Liver (tissue), 3 donors: Measurements from ENCODE around the gene OR7C2.

Experiments
- EGR1 ChIP-seq, 2 donors: IDR thresholded peaks; 2 replicates each; pipeline ENCODE4 v1.6.1; 2016 to 2018; ENCODE audit warnings: antibody characterized with exemption in 2 of 2, low read depth in 2 of 2
- GABPA ChIP-seq, 2 donors: IDR thresholded peaks in 1 of 2; conservative IDR thresholded peaks in 1 of 2; 2 replicates each; pipeline ENCODE4 v1.6.1; 2016; ENCODE audit warnings: antibody characterized with exemption in 2 of 2, mild to moderate bottlenecking in 1 of 2, moderate library complexity in 1 of 2
- JUND ChIP-seq, 2 donors: IDR thresholded peaks; 2 replicates each; pipeline ENCODE4 v1.6.1; 2016; ENCODE audit warnings: antibody characterized with exemption in 2 of 2
- RAD21 ChIP-seq, 2 donors: IDR thresholded peaks; 2 replicates each; pipeline ENCODE4 v1.6.1; 2016; ENCODE audit warnings: antibody characterized with exemption in 2 of 2, mild to moderate bottlenecking in 2 of 2
- SP1 ChIP-seq: IDR thresholded peaks from 2 replicates; pipeline ENCODE4 v1.6.1; 2018; ENCODE audit warnings: antibody characterized with exemption, mild to moderate bottlenecking
- YY1 ChIP-seq: IDR thresholded peaks from 2 replicates; pipeline ENCODE4 v1.6.1; 2016; ENCODE audit warnings: antibody characterized with exemption, mild to moderate bottlenecking
- TF ChIP-seq, protein P1 (sequence below): fragments of 150-350 bp; IDR thresholded peaks from 2 replicates; pipeline ENCODE4 v1.5.1; 2017; ENCODE audit warnings: improper control_type of control experiment, low read depth, low read length; ENCODE audit not compliant: missing input control
- TF ChIP-seq, protein P2 (sequence below): IDR thresholded peaks from 2 replicates; pipeline ENCODE4 v1.6.1; 2016; ENCODE audit warnings: antibody characterized with exemption, mild to moderate bottlenecking
- TF ChIP-seq, protein P3 (sequence below): IDR thresholded peaks from 2 replicates; pipeline ENCODE4 v1.6.1; 2016; ENCODE audit warnings: antibody characterized with exemption
- donor health status: healthy.
- donor health status: healthy.

DNA sequence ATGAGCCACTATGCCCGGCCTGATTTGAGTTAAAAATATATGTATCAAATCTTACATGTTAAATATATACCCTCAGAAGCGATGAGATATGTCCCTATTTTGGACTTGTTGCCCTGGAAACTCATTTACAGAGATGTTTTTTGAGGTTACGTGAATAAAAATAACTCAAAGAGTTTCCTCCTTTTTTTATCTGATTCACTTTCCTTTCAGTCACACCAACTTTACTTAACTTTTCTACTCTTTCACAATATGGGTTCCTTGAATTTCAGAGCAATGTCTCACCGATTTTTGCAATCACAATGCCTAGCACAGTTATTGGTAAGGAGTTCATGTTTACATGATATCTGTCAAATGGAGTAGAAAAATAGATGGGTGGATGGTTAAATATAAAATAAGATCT, 2.3 kb downstream of the OR7C2 start:
- TF ChIP-seq, protein P1, sequence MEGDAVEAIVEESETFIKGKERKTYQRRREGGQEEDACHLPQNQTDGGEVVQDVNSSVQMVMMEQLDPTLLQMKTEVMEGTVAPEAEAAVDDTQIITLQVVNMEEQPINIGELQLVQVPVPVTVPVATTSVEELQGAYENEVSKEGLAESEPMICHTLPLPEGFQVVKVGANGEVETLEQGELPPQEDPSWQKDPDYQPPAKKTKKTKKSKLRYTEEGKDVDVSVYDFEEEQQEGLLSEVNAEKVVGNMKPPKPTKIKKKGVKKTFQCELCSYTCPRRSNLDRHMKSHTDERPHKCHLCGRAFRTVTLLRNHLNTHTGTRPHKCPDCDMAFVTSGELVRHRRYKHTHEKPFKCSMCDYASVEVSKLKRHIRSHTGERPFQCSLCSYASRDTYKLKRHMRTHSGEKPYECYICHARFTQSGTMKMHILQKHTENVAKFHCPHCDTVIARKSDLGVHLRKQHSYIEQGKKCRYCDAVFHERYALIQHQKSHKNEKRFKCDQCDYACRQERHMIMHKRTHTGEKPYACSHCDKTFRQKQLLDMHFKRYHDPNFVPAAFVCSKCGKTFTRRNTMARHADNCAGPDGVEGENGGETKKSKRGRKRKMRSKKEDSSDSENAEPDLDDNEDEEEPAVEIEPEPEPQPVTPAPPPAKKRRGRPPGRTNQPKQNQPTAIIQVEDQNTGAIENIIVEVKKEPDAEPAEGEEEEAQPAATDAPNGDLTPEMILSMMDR = no peak
- TF ChIP-seq GABPA (IDR thresholded peaks at IDR 0.05 in 1 of 2, conservative IDR thresholded peaks at IDR 0.05 in 1 of 2) = no peak
- TF ChIP-seq JUND (IDR thresholded peaks at IDR 0.05) = no peak
- TF ChIP-seq, protein P2, sequence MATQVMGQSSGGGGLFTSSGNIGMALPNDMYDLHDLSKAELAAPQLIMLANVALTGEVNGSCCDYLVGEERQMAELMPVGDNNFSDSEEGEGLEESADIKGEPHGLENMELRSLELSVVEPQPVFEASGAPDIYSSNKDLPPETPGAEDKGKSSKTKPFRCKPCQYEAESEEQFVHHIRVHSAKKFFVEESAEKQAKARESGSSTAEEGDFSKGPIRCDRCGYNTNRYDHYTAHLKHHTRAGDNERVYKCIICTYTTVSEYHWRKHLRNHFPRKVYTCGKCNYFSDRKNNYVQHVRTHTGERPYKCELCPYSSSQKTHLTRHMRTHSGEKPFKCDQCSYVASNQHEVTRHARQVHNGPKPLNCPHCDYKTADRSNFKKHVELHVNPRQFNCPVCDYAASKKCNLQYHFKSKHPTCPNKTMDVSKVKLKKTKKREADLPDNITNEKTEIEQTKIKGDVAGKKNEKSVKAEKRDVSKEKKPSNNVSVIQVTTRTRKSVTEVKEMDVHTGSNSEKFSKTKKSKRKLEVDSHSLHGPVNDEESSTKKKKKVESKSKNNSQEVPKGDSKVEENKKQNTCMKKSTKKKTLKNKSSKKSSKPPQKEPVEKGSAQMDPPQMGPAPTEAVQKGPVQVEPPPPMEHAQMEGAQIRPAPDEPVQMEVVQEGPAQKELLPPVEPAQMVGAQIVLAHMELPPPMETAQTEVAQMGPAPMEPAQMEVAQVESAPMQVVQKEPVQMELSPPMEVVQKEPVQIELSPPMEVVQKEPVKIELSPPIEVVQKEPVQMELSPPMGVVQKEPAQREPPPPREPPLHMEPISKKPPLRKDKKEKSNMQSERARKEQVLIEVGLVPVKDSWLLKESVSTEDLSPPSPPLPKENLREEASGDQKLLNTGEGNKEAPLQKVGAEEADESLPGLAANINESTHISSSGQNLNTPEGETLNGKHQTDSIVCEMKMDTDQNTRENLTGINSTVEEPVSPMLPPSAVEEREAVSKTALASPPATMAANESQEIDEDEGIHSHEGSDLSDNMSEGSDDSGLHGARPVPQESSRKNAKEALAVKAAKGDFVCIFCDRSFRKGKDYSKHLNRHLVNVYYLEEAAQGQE = no peak
- no peak for TF ChIP-seq EGR1 (IDR thresholded peaks at IDR 0.05; ENCODE audit: low read depth in 2 of 2)
- TF ChIP-seq SP1 = no peak
- TF ChIP-seq YY1 = no peak
- no peak for TF ChIP-seq RAD21 (IDR thresholded peaks at IDR 0.05)
- TF ChIP-seq, protein P3, sequence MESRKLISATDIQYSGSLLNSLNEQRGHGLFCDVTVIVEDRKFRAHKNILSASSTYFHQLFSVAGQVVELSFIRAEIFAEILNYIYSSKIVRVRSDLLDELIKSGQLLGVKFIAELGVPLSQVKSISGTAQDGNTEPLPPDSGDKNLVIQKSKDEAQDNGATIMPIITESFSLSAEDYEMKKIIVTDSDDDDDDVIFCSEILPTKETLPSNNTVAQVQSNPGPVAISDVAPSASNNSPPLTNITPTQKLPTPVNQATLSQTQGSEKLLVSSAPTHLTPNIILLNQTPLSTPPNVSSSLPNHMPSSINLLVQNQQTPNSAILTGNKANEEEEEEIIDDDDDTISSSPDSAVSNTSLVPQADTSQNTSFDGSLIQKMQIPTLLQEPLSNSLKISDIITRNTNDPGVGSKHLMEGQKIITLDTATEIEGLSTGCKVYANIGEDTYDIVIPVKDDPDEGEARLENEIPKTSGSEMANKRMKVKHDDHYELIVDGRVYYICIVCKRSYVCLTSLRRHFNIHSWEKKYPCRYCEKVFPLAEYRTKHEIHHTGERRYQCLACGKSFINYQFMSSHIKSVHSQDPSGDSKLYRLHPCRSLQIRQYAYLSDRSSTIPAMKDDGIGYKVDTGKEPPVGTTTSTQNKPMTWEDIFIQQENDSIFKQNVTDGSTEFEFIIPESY = no peak
